ENCODE data around the gene HMX2. TPM values are rescaled to one million over a fixed set of nuclear protein-coding genes. Genes with fewer than 3 reads are reported as not detected.

HMX2 gene
- total RNA-seq, 1 donor from 2014 or later, result not detected

- no peak overlapping the region for H3K27ac ChIP-seq
- peaks cover 0 to 36% of the 10 kb centered on the region in 2 donors for H3K9me3 ChIP-seq
- no peak overlapping the region for H3K4me3 ChIP-seq
- H3K4me1 ChIP-seq, result no peaks in the 10 kb centered on the region
- H3K36me3 ChIP-seq, result peaks cover 0 to 20% of the 10 kb centered on the region in 2 donors
- no peaks in the 10 kb centered on the region for H3K27me3 ChIP-seq
- DNase-seq (ENCODE audit: low spot score in 2 of 2), result no peak
- intact Hi-C loops (cut with DNase I), result no loop called here
- TF ChIP-seq CTCF (IDR thresholded peaks at IDR 0.05), result no peak
Observed at GRCh38 chr10:123183724-123184123, 35.8 kb downstream of the HMX2 start.

GRCh38 chr10:123187781-123188180 is 39.8 kb downstream of the HMX2 start:
- no peak for TF ChIP-seq CTCF (IDR thresholded peaks at IDR 0.05)
- Histone ChIP-seq H3K27ac (no peak overlapping the region), H3K9me3 (peaks cover 0 to 31% of the 10 kb centered on the region in 2 donors), H3K4me3 (no peak overlapping the region), H3K36me3 (peaks cover 4 to 24% of the 10 kb centered on the region in 2 donors), H3K4me1 (no peaks in the 10 kb centered on the region), H3K27me3 (no peaks in the 10 kb centered on the region)
- intact Hi-C loops (cut with DNase I), result no loop called here
- no peak for DNase-seq (ENCODE audit: low spot score in 2 of 2)

- no peak for DNase-seq (ENCODE audit: low spot score in 2 of 2)
- H3K9me3 ChIP-seq, result no peaks in the 10 kb centered on the region
- no peaks in the 10 kb centered on the region for H3K4me1 ChIP-seq
- peaks cover 4 to 5% of the 10 kb centered on the region in 2 donors for H3K36me3 ChIP-seq
- no peak overlapping the region for H3K4me3 ChIP-seq
- H3K27ac ChIP-seq, result no peak overlapping the region
- H3K27me3 ChIP-seq, result no peaks in the 10 kb centered on the region
- no peak for TF ChIP-seq CTCF (IDR thresholded peaks at IDR 0.05)
- intact Hi-C loops (cut with DNase I), result no loop called here
Observed at GRCh38 chr10:123191886-123192285, 44.0 kb downstream of the HMX2 start.

GRCh38 chr10:123194056-123194455 is 46.1 kb downstream of the HMX2 start:
- no peak for TF ChIP-seq CTCF (IDR thresholded peaks at IDR 0.05)
- no peaks in the 10 kb centered on the region for H3K9me3 ChIP-seq
- H3K36me3 ChIP-seq, result peaks cover 4 to 5% of the 10 kb centered on the region in 2 donors
- H3K4me1 ChIP-seq, result no peaks in the 10 kb centered on the region
- no peak for DNase-seq (ENCODE audit: low spot score in 2 of 2)
- no peaks in the 10 kb centered on the region for H3K27me3 ChIP-seq
- no peak overlapping the region for H3K27ac ChIP-seq
- intact Hi-C loops (cut with DNase I), result no loop called here
- no peak overlapping the region for H3K4me3 ChIP-seq

Other genes with a start within 250 kb of the HMX2 start
- not detected for gene FAM24A, start 237.5 kb upstream of the HMX2 start, total RNA-seq
- 1.3 TPM for gene C10orf88, start 193.9 kb upstream of the HMX2 start, total RNA-seq
- gene PSTK, start 167.7 kb upstream of the HMX2 start, total RNA-seq, result not detected
- gene IKZF5, start 139.3 kb upstream of the HMX2 start, total RNA-seq, result 4.3 TPM
- gene ACADSB, start 139.1 kb upstream of the HMX2 start, total RNA-seq, result 1.8 TPM
- gene HMX3, start 12.2 kb upstream of the HMX2 start, total RNA-seq, result not detected
- 12.2 TPM for gene BUB3, start 6.3 kb downstream of the HMX2 start, total RNA-seq